RWPE1 (cell line): Measurements from ENCODE around the gene ARMS2.

Experiments
- CTCF ChIA-PET: fragments of 350-600 bp; sonication (Branson Sonifier 250); formaldehyde crosslinking; extraction: SDS; loops from one replicate; lab custom pipeline; 2021; lab: Yijun Ruan, JAX
- POLR2A ChIA-PET: fragments of 400-600 bp; formaldehyde crosslinking; extraction: SDS; loops from one replicate; lab custom pipeline; 2020; ENCODE audit warnings: antibody characterized with exemption; ENCODE audit not compliant: low non-redundant PET; lab: Yijun Ruan, JAX
- DNase-seq: peaks from one replicate; pipeline ENCODE4 v3.0.0; 2012; ENCODE audit warnings: low spot score
- H3K27ac ChIP-seq: fragments of 450-650 bp; 2 replicates; pipeline ENCODE4 v1.5.1; 2017
- CTCF ChIP-seq: fragments of 450-650 bp; conservative IDR thresholded peaks from 2 replicates; pipeline ENCODE4 v1.5.1; 2017; ENCODE audit warnings: low read depth, mild to moderate bottlenecking

The ARMS2 gene

GRCh38 chr10:122503886-122504609 is 49.6 kb downstream of the ARMS2 start:
- no peak for DNase-seq
- ChIA-PET CTCF (interaction anchor here (0.6 to 0.9 kb wide), 2 partner anchors 35 to 195 kb away, joined by 3 to 6 read pairs; no protein-coding TSS in a partner anchor), POLR2A (interaction anchor here (0.6 kb wide), 1 partner anchor 130 kb away, joined by 3 read pairs; the partner anchor contains the start of gene PLEKHA1)
- peak overlapping the region; percentile 83 for H3K27ac ChIP-seq
- no peak for TF ChIP-seq CTCF

- peak overlapping the region; percentile 83 for H3K27ac ChIP-seq
- CTCF ChIA-PET: interaction anchor here (0.6 kb wide), 1 partner anchor 13 kb away, joined by 3 read pairs; no protein-coding TSS in a partner anchor
- no peak for TF ChIP-seq CTCF
- POLR2A ChIA-PET: interaction anchor here (0.6 kb wide), 1 partner anchor 130 kb away, joined by 3 read pairs; the partner anchor contains the start of gene PLEKHA1
- DNase-seq: peak; percentile 67
Observed at GRCh38 chr10:122504610-122504950, 50.1 kb downstream of the ARMS2 start.

DNA sequence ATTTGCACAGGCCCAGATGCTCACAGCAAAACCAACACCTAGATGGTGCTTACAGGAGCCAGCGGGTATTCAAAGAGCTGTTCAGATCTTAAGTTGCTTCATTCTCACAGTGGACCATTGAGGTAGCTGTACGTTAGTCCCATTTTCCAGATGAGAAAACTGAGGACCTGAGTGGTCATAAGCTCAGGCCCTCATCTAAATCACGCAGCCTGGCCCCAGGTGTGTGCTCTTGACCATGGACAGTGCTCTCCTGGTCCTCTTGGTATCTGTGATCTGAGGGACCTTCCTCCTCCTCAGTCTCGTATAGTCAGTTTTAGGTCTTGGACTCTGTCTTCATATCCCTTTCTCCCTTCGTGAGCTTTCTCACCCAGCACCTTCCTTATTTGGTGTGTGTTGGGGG is 50.6 kb downstream of the ARMS2 start:
- no peak for TF ChIP-seq CTCF
- CTCF ChIA-PET: interaction anchor here (0.6 kb wide), 1 partner anchor 12 kb away, joined by 3 read pairs; no protein-coding TSS in a partner anchor
- H3K27ac ChIP-seq: peak overlapping the region; percentile 83
- POLR2A ChIA-PET: no interaction called here
- no peak for DNase-seq

DNA sequence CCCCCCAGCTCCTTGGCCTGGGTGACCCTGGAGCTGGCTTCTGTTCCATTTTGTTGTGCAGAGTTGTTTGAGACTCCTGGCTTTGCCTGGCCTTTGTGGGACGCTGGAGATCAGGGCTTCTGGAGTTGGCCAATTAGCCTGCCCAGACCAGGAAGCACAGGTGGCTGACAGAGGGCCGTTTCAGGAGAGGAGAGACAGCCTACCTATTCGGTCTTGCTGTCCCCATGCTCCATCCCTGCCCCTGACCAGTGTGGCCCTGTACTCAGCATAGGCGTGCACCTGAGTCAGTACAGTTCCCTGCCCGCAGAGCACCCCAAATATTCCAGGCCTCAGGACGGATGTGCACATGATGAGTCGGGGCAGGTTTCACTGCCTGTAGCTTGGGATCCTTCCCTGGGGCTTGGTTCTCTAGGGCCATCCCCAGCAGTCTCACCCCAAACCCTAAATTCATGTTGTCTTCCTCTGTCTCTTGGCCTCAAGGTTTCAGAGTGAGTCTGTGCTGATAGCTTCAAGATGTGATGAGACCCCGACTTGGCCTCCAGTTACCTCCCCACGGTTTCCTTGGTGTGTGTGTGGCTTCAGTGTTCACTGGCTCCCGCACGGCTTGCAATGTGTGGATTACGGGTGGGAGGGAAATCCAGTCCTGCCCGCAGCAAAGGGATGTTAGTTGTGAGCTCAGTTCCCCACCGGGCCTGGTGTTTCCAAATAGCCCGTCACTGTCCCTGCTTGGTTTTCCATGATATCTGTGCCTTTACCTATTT is 51.6 kb downstream of the ARMS2 start:
- DNase-seq: no peak
- ChIA-PET CTCF (interaction anchor here (0.5 kb wide), 1 partner anchor 11 kb away, joined by 3 read pairs; no protein-coding TSS in a partner anchor), POLR2A (no interaction called here)
- H3K27ac ChIP-seq: peak overlapping the region; percentile 83
- TF ChIP-seq CTCF: no peak
